MCF 10A (cell line): ENCODE measurements around the gene THRA. TPM values are rescaled to one million over a fixed set of nuclear protein-coding genes. Genes with fewer than 3 reads are reported as not detected.

ENCODE experiments used
- BruUV-seq: library from RNA; stranded (reverse); fragments of 400-500 nt; replicated peaks from 2 replicates; lab custom pipeline; 2021; lab: Mats Ljungman, UMichigan
- CTCF ChIA-PET: fragments of 300-600 bp; sonication (Branson Sonifier 250); formaldehyde crosslinking; extraction: SDS; loops from one replicate; lab custom pipeline; 2021; ENCODE audit warnings: antibody characterized with exemption, inconsistent platforms; lab: Yijun Ruan, JAX
- POLR2A ChIA-PET: fragments of 300-600, 350-650 bp; sonication (Branson Sonifier 250); formaldehyde crosslinking; extraction: SDS; loops from one replicate; lab custom pipeline; 2020; ENCODE audit warnings: antibody characterized with exemption, inconsistent platforms; lab: Yijun Ruan, JAX
- DNase-seq: peaks from one replicate; pipeline ENCODE4 v3.0.0-alpha.2; 2018; ENCODE audit not compliant: unreplicated experiment
- H3K27ac Mint-ChIP-seq: one replicate; pipeline ENCODE4 v1.8.0; 2022; ENCODE audit warnings: mild to moderate bottlenecking, low read depth, mixed read lengths; ENCODE audit not compliant: unreplicated experiment
- H3K27me3 Mint-ChIP-seq: one replicate; pipeline ENCODE4 v1.8.0; 2022; ENCODE audit warnings: mixed read lengths; ENCODE audit not compliant: insufficient read depth, unreplicated experiment
- H3K36me3 Mint-ChIP-seq: one replicate; pipeline ENCODE4 v1.8.0; 2022; ENCODE audit warnings: mild to moderate bottlenecking, moderate library complexity, mixed read lengths; ENCODE audit not compliant: insufficient read depth, unreplicated experiment
- H3K4me1 Mint-ChIP-seq: one replicate; pipeline ENCODE4 v1.8.0; 2022; ENCODE audit warnings: mixed read lengths; ENCODE audit not compliant: insufficient read depth, unreplicated experiment
- H3K4me3 Mint-ChIP-seq: one replicate; pipeline ENCODE4 v1.8.0; 2022; ENCODE audit warnings: mild to moderate bottlenecking, moderate library complexity, mixed read lengths; ENCODE audit not compliant: unreplicated experiment
- H3K9me3 Mint-ChIP-seq: one replicate; pipeline ENCODE4 v1.8.0; 2022; ENCODE audit warnings: mixed read lengths; ENCODE audit not compliant: unreplicated experiment
- CTCF ChIP-seq: fragments of 200-600 bp; IDR thresholded peaks from one replicate; pipeline ENCODE4 v1.8.0; 2022; ENCODE audit warnings: antibody characterized with exemption, mild to moderate bottlenecking; ENCODE audit not compliant: unreplicated experiment
- intact Hi-C: fragments of 100-400 bp; cut with micrococcal nuclease; formaldehyde crosslinking; loops from 2 replicates; pipeline ENCODE4 v1.14.1; 2022
- total RNA-seq: library from RNA; stranded (reverse); gene quantifications from 2 replicates; pipeline ENCODE4 v1.2.3, GENCODE V29; 2022

THRA gene
- total RNA-seq, 1 experiment from 2014 or later = 6.4 TPM

DNA sequence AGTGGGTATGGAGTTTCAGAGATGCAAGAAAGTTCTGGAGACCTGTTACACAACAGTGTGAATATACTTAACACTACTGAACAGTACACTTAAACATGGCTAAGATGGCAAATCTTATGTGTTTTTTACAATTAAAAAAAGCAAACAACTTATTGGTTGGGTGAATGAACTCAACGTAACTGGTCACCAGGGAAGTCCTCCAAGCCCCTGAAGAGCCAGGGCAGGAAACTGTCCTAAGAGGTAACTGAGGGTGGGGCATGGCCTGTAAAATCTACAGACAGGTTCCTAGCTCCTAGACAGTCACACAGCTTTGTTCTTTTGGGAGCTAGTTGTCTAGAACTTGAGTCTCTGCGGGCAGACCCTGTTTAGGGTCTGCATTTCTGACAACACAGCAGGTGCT lies 37.2 kb upstream of the THRA start:
- intact Hi-C loops = loop anchor here (5.0 kb wide), 2 partner anchors 87 to 153 kb away; no protein-coding TSS in a partner anchor
- POLR2A ChIA-PET = interaction anchor here (0.9 to 7.3 kb wide), 12 partner anchors 10 to 256 kb away, joined by 3 to 164 read pairs (median 5); partner anchors contain the start of genes CASC3, CSF3, MED24 and NR1D1
- H3K36me3 Mint-ChIP-seq = peaks cover 43% of the 10 kb centered on the region

DNA sequence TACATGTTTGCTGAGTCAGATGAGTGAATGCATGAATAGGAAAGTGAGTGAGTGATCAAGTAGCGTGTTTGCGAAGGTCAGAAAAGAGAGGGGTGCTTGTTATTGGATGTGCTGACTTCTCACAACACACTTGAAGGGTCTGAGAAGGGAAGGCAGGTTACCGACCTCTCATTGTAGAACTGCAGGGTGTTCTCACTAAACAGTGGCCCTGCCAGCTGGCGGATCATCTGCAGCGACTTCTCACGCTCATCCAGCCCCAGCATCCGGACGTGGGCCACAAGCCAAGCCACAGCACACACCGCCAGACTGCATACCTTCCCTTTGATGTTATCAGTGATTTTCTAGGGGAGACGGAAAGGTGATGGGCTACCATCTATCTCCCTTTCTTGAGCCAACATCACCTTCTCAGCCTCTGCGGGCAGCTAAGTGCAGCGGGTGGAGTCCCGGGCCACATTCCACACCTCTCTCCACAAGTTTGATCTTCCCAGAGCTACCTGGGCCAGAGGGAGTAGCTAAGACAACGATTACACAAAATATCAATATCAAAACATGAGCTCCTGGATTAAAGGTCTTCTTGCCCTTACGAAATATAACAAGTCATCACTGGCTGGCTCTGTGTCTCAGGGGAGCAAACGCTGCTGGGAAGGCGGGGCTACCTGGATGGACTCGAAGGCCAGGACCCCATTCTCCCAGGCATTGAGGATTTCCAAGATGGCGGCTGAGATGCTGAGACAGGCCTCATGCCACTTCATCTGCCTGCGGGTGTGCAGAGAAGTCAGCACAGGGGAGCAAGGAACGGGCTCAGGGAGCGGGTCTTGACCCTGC lies 36.6 kb upstream of the THRA start:
- ChIA-PET POLR2A (interaction anchor here (0.6 to 7.3 kb wide), 18 partner anchors 11 to 1276 kb away, joined by 3 to 164 read pairs (median 4); partner anchors contain the start of genes CASC3, CSF3, MED24 and NR1D1), CTCF (interaction anchor here (0.6 to 9.3 kb wide), 29 partner anchors 12 to 464 kb away, joined by 3 to 237 read pairs (median 4); partner anchors contain the start of genes CSF3, MED24, PSMD3 and THRA)
- no peaks in the 10 kb centered on the region for H3K9me3 Mint-ChIP-seq
- no peaks in the 10 kb centered on the region for H3K27me3 Mint-ChIP-seq
- intact Hi-C loops = loop anchor here (1.0 to 5.0 kb wide), 3 partner anchors 46 to 154 kb away; partner anchors contain the start of gene PSMD3
- TSS peak; percentile 13 for BruUV-seq
- H3K36me3 Mint-ChIP-seq = peaks cover 48% of the 10 kb centered on the region
- TF ChIP-seq CTCF = no peak
- H3K4me1 Mint-ChIP-seq = peaks cover 55% of the 10 kb centered on the region
- H3K4me3 Mint-ChIP-seq = peak overlapping the region; percentile 52
- peak; percentile 86 for DNase-seq
- peak overlapping the region; percentile 87 for H3K27ac Mint-ChIP-seq

More for the DNA sequence above, 37.2 kb upstream of the THRA start:
- no TSS peak for BruUV-seq
- Mint-ChIP-seq H3K27me3 (no peaks in the 10 kb centered on the region), H3K9me3 (no peaks in the 10 kb centered on the region), H3K27ac (peak overlapping the region; percentile 87), H3K4me3 (peak overlapping the region; percentile 52), H3K4me1 (peaks cover 61% of the 10 kb centered on the region)
- CTCF ChIA-PET = interaction anchor here (0.6 to 9.3 kb wide), 12 partner anchors 11 to 242 kb away, joined by 3 to 237 read pairs (median 5); partner anchors contain the start of genes CSF3, MED24, PSMD3 and THRA
- no peak for TF ChIP-seq CTCF
- no peak for DNase-seq

- ChIA-PET POLR2A (interaction anchor here (0.7 to 7.3 kb wide), 16 partner anchors 12 to 564 kb away, joined by 3 to 164 read pairs (median 4); partner anchors contain the start of genes CSF3, MED24, NR1D1 and PSMD3), CTCF (interaction anchor here (0.5 to 9.3 kb wide), 32 partner anchors 12 to 463 kb away, joined by 3 to 237 read pairs (median 4); partner anchors contain the start of genes CSF3, MED24 and THRA)
- Mint-ChIP-seq H3K36me3 (peaks cover 54% of the 10 kb centered on the region), H3K4me3 (peak overlapping the region; percentile 52), H3K4me1 (peaks cover 47% of the 10 kb centered on the region), H3K27ac (peak overlapping the region; percentile 87), H3K27me3 (no peaks in the 10 kb centered on the region), H3K9me3 (no peaks in the 10 kb centered on the region)
- no TSS peak for BruUV-seq
- peak; percentile 91 for TF ChIP-seq CTCF
- DNase-seq = peak; percentile 95
- intact Hi-C loops = loop anchor here (1.0 to 5.0 kb wide), 5 partner anchors 14 to 155 kb away; partner anchors contain the start of gene PSMD3
These were observed 35.8 kb upstream of the THRA start for GRCh38 chr17:40026816-40027613.
